ENCODE results near the gene SLC30A3. TPM values are rescaled to one million over a fixed set of nuclear protein-coding genes. Genes with fewer than 3 reads are reported as not detected.

The SLC30A3 gene
- total and polyA plus RNA-seq, 2 of the 13 experiments (the other 11 are each of a cell fraction or from before 2014, with no cell fraction given): 0.38 to 0.79 TPM

DNA sequence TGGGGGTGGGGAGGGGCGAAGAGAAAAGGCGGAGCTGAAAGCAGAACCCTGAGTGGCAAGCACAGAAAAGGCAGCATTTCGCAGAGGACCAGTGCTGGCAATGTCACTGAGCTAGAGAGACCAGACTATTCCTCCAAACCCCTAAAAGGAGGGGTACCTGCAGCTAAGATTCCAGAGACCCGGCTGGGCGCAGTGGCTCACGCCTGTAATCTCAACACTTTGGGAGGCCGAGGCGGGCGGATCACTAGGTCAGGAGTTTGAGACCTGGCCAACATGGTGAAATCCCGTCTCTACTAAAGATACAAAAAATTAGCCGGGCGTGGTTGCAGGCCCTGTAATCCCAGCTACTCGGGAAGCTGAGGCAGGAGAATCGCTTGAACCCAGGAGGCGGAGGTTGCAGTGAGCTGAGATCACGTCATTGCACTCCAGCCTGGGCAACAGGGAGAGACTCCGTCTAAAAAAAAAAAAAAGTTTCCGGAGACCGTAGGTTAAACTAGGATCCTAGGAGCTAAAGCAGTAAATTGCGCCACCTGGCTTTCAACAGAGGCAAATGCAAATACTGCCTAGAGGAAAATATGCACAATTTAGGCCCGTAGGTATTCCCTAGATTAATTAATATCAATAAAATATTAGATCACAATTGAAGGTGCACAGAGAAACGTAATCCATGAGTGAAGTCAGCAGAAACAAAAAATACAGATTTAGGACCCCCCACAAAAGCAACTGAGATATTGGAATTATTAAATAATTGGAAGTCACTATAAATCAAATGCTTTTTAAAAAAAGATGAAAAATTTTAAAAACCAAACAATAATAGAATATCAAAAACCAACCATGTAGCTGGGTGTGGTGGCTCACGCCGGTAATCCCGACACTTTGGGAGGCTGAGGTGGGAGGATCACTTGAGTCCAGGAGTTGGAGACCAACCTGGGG, 40.5 kb upstream of the SLC30A3 start (continued):
- TF ChIP-seq AGO1 (IDR thresholded peaks at IDR 0.05; ENCODE audit: low read depth, low read length, poor library complexity, severe bottlenecking): no peak
- TF ChIP-seq ERF (CRISPR knock-in tag; IDR thresholded peaks at IDR 0.05): peak; percentile 0; the same call in 1 of the 2 replicates
- peak; percentile 32; the same call in 1 of the 2 replicates for TF ChIP-seq YEATS2 (CRISPR knock-in tag; IDR thresholded peaks at IDR 0.05; ENCODE audit: borderline replicate concordance)
- TF ChIP-seq ZFP36L2 (CRISPR knock-in tag; IDR thresholded peaks at IDR 0.05): no peak
- TF ChIP-seq HOXD1 (CRISPR knock-in tag; IDR thresholded peaks at IDR 0.05): no peak
- peak; percentile 31; the same call in 1 of the 2 replicates for TF ChIP-seq HNF4G (IDR thresholded peaks at IDR 0.05; ENCODE audit: borderline replicate concordance, low read depth, low read length)
- no peak for TF ChIP-seq HNF4G (CRISPR knock-in tag; IDR thresholded peaks at IDR 0.05; ENCODE audit: borderline replicate concordance, low read depth)
- TF ChIP-seq, protein P1, sequence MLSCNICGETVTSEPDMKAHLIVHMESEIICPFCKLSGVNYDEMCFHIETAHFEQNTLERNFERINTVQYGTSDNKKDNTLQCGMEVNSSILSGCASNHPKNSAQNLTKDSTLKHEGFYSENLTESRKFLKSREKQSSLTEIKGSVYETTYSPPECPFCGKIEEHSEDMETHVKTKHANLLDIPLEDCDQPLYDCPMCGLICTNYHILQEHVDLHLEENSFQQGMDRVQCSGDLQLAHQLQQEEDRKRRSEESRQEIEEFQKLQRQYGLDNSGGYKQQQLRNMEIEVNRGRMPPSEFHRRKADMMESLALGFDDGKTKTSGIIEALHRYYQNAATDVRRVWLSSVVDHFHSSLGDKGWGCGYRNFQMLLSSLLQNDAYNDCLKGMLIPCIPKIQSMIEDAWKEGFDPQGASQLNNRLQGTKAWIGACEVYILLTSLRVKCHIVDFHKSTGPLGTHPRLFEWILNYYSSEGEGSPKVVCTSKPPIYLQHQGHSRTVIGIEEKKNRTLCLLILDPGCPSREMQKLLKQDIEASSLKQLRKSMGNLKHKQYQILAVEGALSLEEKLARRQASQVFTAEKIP (CRISPR knock-in tag; IDR thresholded peaks at IDR 0.05; ENCODE audit: borderline replicate concordance): no peak
- TF ChIP-seq ZMAT3 (CRISPR knock-in tag; conservative IDR thresholded peaks at IDR 0.05): no peak
- no peak for TF ChIP-seq CHCHD3 (CRISPR knock-in tag; IDR thresholded peaks at IDR 0.05)
- peak; percentile 61 for TF ChIP-seq MIER3 (CRISPR knock-in tag; IDR thresholded peaks at IDR 0.05; ENCODE audit: borderline replicate concordance)
- no peak for TF ChIP-seq NKX3-1 (CRISPR knock-in tag; IDR thresholded peaks at IDR 0.05)
- TF ChIP-seq, protein P2, sequence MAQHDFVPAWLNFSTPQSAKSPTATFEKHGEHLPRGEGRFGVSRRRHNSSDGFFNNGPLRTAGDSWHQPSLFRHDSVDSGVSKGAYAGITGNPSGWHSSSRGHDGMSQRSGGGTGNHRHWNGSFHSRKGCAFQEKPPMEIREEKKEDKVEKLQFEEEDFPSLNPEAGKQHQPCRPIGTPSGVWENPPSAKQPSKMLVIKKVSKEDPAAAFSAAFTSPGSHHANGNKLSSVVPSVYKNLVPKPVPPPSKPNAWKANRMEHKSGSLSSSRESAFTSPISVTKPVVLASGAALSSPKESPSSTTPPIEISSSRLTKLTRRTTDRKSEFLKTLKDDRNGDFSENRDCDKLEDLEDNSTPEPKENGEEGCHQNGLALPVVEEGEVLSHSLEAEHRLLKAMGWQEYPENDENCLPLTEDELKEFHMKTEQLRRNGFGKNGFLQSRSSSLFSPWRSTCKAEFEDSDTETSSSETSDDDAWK (CRISPR knock-in tag; IDR thresholded peaks at IDR 0.05): no peak
- TF ChIP-seq, protein P3, sequence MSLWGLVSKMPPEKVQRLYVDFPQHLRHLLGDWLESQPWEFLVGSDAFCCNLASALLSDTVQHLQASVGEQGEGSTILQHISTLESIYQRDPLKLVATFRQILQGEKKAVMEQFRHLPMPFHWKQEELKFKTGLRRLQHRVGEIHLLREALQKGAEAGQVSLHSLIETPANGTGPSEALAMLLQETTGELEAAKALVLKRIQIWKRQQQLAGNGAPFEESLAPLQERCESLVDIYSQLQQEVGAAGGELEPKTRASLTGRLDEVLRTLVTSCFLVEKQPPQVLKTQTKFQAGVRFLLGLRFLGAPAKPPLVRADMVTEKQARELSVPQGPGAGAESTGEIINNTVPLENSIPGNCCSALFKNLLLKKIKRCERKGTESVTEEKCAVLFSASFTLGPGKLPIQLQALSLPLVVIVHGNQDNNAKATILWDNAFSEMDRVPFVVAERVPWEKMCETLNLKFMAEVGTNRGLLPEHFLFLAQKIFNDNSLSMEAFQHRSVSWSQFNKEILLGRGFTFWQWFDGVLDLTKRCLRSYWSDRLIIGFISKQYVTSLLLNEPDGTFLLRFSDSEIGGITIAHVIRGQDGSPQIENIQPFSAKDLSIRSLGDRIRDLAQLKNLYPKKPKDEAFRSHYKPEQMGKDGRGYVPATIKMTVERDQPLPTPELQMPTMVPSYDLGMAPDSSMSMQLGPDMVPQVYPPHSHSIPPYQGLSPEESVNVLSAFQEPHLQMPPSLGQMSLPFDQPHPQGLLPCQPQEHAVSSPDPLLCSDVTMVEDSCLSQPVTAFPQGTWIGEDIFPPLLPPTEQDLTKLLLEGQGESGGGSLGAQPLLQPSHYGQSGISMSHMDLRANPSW (CRISPR knock-in tag; IDR thresholded peaks at IDR 0.05; ENCODE audit: borderline replicate concordance): 0 out of 2 replicates have a peak, but pooled peaks have one; percentile 41
- no peak for TF ChIP-seq ZNF33B (CRISPR knock-in tag; IDR thresholded peaks at IDR 0.05)
- no peak for TF ChIP-seq SOX6 (IDR thresholded peaks at IDR 0.05)
- TF ChIP-seq SOX6 (CRISPR knock-in tag; IDR thresholded peaks at IDR 0.05): peak; percentile 56
- TF ChIP-seq FOSL1 (CRISPR knock-in tag; IDR thresholded peaks at IDR 0.05; ENCODE audit: borderline replicate concordance): no peak
- TF ChIP-seq MXI1 (IDR thresholded peaks at IDR 0.05; ENCODE audit: borderline replicate concordance, low read depth, low read length): 0 out of 3 replicates have a peak, but pooled peaks have one; percentile 26
- TF ChIP-seq KLF9 (CRISPR knock-in tag; IDR thresholded peaks at IDR 0.05; ENCODE audit: low read depth): no peak
- peak; percentile 22; the same call in 1 of the 2 replicates for TF ChIP-seq ZNF12 (CRISPR knock-in tag; IDR thresholded peaks at IDR 0.05)
- 0 out of 2 replicates have a peak, but pooled peaks have one; percentile 36 for TF ChIP-seq CREM (IDR thresholded peaks at IDR 0.05)
- no peak for TF ChIP-seq CREM (CRISPR knock-in tag; IDR thresholded peaks at IDR 0.05)
- peak; percentile 71; the same call in 1 of the 2 replicates for TF ChIP-seq ZNF598 (CRISPR knock-in tag; IDR thresholded peaks at IDR 0.05; ENCODE audit: borderline replicate concordance)
